ENCODE measurements around the gene TNIK.

The TNIK gene

DNA sequence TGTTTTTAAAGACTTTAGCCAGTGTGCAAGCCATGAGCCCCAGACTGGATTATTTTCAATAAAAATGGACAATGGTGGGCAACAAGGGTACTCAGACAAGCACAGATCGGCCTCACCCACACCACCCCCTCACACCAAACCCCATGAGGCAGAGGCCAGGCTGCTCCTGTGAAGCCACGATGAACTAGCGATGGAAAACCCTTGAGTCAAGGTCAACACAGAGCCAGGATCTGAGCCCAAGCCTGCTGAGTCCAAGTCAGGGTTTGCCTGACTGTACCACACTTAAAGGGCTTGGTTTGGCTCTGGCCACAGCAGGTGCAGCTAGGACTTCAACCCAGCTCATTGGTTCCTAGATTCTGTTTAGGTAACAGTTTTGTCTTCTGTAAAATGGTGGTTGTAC is 302.2 kb downstream of the TNIK start:
- ChIA-PET POLR2A (no interaction called here), CTCF (interaction anchor here (1.0 to 1.2 kb wide), 3 partner anchors 13 to 409 kb away, joined by 3 to 4 read pairs (median 3); no protein-coding TSS in a partner anchor)
- TF ChIP-seq, protein P1, sequence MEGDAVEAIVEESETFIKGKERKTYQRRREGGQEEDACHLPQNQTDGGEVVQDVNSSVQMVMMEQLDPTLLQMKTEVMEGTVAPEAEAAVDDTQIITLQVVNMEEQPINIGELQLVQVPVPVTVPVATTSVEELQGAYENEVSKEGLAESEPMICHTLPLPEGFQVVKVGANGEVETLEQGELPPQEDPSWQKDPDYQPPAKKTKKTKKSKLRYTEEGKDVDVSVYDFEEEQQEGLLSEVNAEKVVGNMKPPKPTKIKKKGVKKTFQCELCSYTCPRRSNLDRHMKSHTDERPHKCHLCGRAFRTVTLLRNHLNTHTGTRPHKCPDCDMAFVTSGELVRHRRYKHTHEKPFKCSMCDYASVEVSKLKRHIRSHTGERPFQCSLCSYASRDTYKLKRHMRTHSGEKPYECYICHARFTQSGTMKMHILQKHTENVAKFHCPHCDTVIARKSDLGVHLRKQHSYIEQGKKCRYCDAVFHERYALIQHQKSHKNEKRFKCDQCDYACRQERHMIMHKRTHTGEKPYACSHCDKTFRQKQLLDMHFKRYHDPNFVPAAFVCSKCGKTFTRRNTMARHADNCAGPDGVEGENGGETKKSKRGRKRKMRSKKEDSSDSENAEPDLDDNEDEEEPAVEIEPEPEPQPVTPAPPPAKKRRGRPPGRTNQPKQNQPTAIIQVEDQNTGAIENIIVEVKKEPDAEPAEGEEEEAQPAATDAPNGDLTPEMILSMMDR (IDR thresholded peaks at IDR 0.05; ENCODE audit: insufficient read depth, low read length, missing control alignments) = no peak
- H3K4me3 ChIP-seq (ENCODE audit: low read depth, low read length) = no peak overlapping the region
- no peak for DNase-seq (ENCODE audit: low read depth, low spot score)

DNA sequence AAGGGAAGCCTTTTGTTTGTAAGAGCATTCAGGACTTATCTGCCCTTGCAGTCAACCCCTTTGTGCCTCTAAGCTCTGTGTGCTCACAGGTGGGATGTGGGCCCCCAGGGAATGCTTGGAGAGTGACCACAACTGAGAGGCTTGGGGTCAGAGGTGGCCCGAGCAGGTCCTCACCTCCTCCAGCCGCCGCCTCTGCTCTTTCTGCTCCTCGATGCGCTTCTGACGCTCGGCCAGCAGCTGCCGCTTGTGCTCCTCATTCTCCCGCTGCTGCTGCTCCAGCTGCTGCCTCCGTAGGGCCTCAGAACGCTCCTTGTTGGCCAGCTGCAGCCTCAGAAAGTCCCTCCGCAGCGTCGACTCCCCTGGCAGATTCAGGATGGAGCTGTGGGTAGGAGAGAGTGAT is 302.9 kb downstream of the TNIK start:
- CTCF ChIA-PET = interaction anchor here (0.8 to 2.5 kb wide), 4 partner anchors 10 to 195 kb away, joined by 3 to 7 read pairs (median 6); no protein-coding TSS in a partner anchor
- POLR2A ChIA-PET = no interaction called here
- DNase-seq (ENCODE audit: low read depth, low spot score) = no peak
- no peak overlapping the region for H3K4me3 ChIP-seq (ENCODE audit: low read depth, low read length)
- TF ChIP-seq, protein P1 (IDR thresholded peaks at IDR 0.05; ENCODE audit: insufficient read depth, low read length, missing control alignments) = peak; percentile 8

DNA sequence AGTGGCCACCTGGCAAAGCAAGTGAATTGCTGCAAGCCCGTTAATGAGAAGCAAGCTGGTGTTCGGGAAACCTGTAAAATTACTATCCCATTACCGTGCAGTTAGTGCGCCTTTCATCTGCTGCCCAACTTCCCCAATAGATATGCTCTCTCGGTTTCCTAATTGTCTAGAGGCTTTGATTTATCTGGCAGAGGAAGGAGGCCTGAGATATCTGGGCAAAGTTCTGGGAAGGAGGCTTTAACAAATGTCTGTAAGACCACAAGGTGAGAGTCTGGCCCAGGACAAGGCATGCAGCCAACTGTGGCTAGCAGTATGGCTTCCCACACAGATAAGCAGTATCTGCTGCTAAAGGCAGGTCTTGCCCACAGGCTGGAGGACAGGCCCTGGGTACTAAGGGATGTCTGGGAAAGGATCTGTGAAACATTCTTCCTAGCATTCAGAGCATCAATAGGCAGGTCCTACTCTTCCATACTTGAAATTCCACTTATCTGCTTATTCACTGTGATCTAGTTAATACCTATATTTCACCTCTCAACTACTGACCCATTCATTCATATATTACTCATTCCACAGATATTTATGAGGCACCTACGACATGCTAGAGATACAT is 303.7 kb downstream of the TNIK start:
- TF ChIP-seq, protein P1 (IDR thresholded peaks at IDR 0.05; ENCODE audit: insufficient read depth, low read length, missing control alignments) = no peak
- ChIA-PET CTCF (interaction anchor here (0.8 to 2.5 kb wide), 3 partner anchors 11 to 195 kb away, joined by 3 to 7 read pairs (median 7); no protein-coding TSS in a partner anchor), POLR2A (no interaction called here)
- no peak for DNase-seq (ENCODE audit: low read depth, low spot score)
- no peak overlapping the region for H3K4me3 ChIP-seq (ENCODE audit: low read depth, low read length)

DNA sequence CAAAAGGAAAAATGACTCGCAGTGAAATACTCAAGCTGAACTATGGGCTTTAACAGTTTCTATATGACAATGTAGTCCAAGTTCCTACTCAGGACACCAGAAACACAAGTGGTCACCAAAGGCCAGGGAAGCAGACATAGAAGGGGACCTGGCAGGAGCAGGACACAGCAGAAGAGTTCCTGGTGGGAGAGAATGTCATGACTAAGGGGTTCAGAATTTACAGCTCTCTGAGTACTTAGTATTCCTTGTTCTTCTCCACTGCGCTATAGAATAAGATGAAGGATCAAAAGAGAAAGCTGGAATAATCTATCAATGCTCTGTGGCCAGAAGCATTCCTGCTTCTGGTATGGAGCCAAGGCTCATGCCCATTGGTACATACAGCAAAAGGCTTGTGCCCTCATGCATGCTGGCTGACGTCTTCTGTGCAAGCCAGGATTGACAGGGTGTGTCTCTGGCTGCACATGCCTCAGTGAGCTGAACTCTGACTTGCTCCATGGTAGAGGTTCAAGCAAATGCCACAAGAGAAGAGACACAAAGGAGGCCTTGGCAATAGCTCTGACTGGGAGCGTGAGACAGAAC is 305.0 kb downstream of the TNIK start:
- ChIA-PET CTCF (interaction anchor here (1.0 to 2.5 kb wide), 3 partner anchors 12 to 33 kb away, joined by 3 to 7 read pairs (median 3); no protein-coding TSS in a partner anchor), POLR2A (no interaction called here)

DNA sequence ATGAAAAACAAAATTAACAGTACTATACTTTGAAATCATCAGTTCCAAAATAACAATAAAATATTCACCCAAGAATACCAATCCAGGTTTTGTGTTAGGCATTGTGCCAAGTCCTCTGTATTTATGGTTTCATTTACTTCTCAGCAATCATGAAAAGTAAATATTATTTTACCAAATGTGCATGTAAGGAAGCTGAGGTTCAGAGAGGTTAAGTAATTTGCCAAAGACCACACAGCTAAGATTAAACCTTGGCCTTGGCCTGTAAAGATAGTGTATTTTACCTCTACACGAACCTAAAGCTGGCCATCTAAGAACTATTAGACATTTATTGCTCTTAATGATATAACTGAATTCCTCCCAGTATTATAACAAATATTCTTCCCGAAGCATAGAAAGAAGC is 309.3 kb downstream of the TNIK start:
- DNase-seq (ENCODE audit: low read depth, low spot score) = no peak
- CTCF ChIA-PET = interaction anchor here (2.4 kb wide), 1 partner anchor 16 kb away, joined by 7 read pairs; no protein-coding TSS in a partner anchor
- POLR2A ChIA-PET = no interaction called here

More for the DNA sequence above, 305.0 kb downstream of the TNIK start:
- H3K4me3 ChIP-seq (ENCODE audit: low read depth, low read length) = no peak overlapping the region
- no peak for DNase-seq (ENCODE audit: low read depth, low spot score)
- TF ChIP-seq, protein P1 (IDR thresholded peaks at IDR 0.05; ENCODE audit: insufficient read depth, low read length, missing control alignments) = no peak

More for the DNA sequence above, 309.3 kb downstream of the TNIK start:
- no peak overlapping the region for H3K4me3 ChIP-seq (ENCODE audit: low read depth, low read length)
- TF ChIP-seq, protein P1 (IDR thresholded peaks at IDR 0.05; ENCODE audit: insufficient read depth, low read length, missing control alignments) = no peak
